GM12891 (cell line): Measurements from ENCODE around the gene CD163.

Source experiments
- POLR2A ChIP-seq: IDR thresholded peaks from 2 replicates; pipeline ENCODE4 v1.6.1; 2011; ENCODE audit warnings: low read depth, low read length, control low read depth
- POLR2AphosphoS5 ChIP-seq: IDR thresholded peaks from 2 replicates; pipeline ENCODE4 v1.6.1; 2011; ENCODE audit warnings: low read depth, low read length, control low read depth

DNA sequence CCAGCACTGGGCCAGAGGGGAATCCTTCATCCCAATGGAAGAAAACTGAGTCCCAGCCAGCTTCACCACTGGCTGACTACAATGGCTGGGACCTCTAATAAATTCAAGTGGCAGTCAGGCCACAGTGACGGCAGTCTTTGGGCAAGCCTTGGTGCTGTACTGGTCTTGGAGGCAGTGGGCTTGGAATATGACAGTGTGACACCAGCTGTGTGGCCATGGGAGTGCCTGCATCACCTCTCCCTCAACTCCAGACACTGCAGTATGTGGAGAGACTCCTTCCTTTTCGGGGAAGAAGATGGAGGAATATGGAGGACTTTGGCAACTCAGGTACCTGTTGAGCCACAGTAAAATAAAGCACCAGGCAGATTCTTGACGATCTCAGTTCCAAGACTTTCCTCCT, 43.6 kb downstream of the CD163 start:
- TF ChIP-seq POLR2A (no peak), POLR2AphosphoS5 (no peak)
